Neural cell (in vitro differentiated cells): ENCODE measurements around the gene SH3BGRL. TPM values are rescaled to one million over a fixed set of nuclear protein-coding genes. Genes with fewer than 3 reads are reported as not detected.

Experiments used
- H2AFZ ChIP-seq: fragments of 200-600, 300-800 bp; sonication (generic), shearing (Covaris generic); 2 replicates; pipeline ENCODE4 v1.6.0; 2014; ENCODE audit warnings: low read depth, mild to moderate bottlenecking, antibody characterized with exemption, low read length, moderate library complexity
- H3F3A ChIP-seq: fragments of 200-600 bp; shearing (Covaris generic); 2 replicates; pipeline ENCODE4 v1.6.1; 2016; ENCODE audit warnings: mild to moderate bottlenecking, moderate library complexity, mixed read lengths, antibody characterized with exemption, low read length; ENCODE audit not compliant: insufficient read depth, poor library complexity, severe bottlenecking
- H3K27ac ChIP-seq: fragments of 200-600, 300-800 bp; sonication (generic), shearing (Covaris generic); 2 replicates; pipeline ENCODE4 v1.5.1; 2014; ENCODE audit warnings: mild to moderate bottlenecking, low read length, moderate library complexity
- H3K27me3 ChIP-seq: fragments of 300-800, 200-600 bp; sonication (generic), shearing (Covaris generic); 2 replicates; pipeline ENCODE4 v1.6.0; 2014; ENCODE audit warnings: mild to moderate bottlenecking, low read depth, low read length, moderate library complexity; ENCODE audit not compliant: insufficient read depth
- H3K36me3 ChIP-seq: fragments of 300-800, 200-600 bp; sonication (generic), shearing (Covaris generic); 2 replicates; pipeline ENCODE4 v1.5.1; 2014; ENCODE audit warnings: mild to moderate bottlenecking, antibody characterized with exemption, low read length, moderate library complexity; ENCODE audit not compliant: insufficient read depth
- H3K4me2 ChIP-seq: fragments of 300-800, 200-600 bp; sonication (generic), shearing (Covaris generic); 2 replicates; pipeline ENCODE4 v1.6.0; 2014; ENCODE audit warnings: mild to moderate bottlenecking, low read length
- H3K4me3 ChIP-seq: fragments of 300-800, 200-600 bp; sonication (generic), shearing (Covaris generic); 2 replicates; pipeline ENCODE4 v1.5.1; 2014; ENCODE audit warnings: mild to moderate bottlenecking, low read length, moderate library complexity
- H3K79me2 ChIP-seq: fragments of 200-600 bp; shearing (Covaris generic); replicated peaks from 2 replicates; pipeline ENCODE4 v1.6.0; 2014; ENCODE audit warnings: mild to moderate bottlenecking, low read length, moderate library complexity; ENCODE audit not compliant: insufficient read depth
- H3K9ac ChIP-seq: fragments of 300-800, 200-600 bp; sonication (generic), shearing (Covaris generic); 2 replicates; pipeline ENCODE4 v1.6.1; 2016; ENCODE audit warnings: mild to moderate bottlenecking, low read length, mixed read lengths
- H3K9me2 ChIP-seq: fragments of 200-600 bp; shearing (Covaris generic); 2 replicates; pipeline ENCODE4 v1.6.1; 2016; ENCODE audit warnings: mild to moderate bottlenecking, low read length, mixed read lengths; ENCODE audit not compliant: insufficient read depth
- H3K9me3 ChIP-seq: fragments of 200-600, 300-800 bp; sonication (generic), shearing (Covaris generic); 2 replicates; pipeline ENCODE4 v1.6.1; 2016; ENCODE audit warnings: mild to moderate bottlenecking, mixed run types, low read length, moderate library complexity, mixed read lengths
- H4K20me1 ChIP-seq: fragments of 200-600 bp; shearing (Covaris generic); 2 replicates; pipeline ENCODE4 v1.6.1; 2016; ENCODE audit warnings: mild to moderate bottlenecking, mixed run types; ENCODE audit not compliant: insufficient read depth
- CTCF ChIP-seq: fragments of 450-650 bp; IDR thresholded peaks from 2 replicates; pipeline ENCODE4 v1.5.1; 2014; ENCODE audit warnings: antibody characterized with exemption, mild to moderate bottlenecking, moderate library complexity; ENCODE audit not compliant: poor library complexity, severe bottlenecking
- EP300 ChIP-seq: fragments of 450-650 bp; conservative IDR thresholded peaks from 2 replicates; pipeline ENCODE4 v1.6.1; 2014; ENCODE audit warnings: antibody characterized with exemption, mild to moderate bottlenecking, moderate library complexity; ENCODE audit not compliant: poor library complexity, severe bottlenecking
- EZH2 ChIP-seq: fragments of 200-600, 300-800 bp; shearing (Covaris generic), sonication (generic); IDR thresholded peaks from 2 replicates; pipeline ENCODE4 v1.6.1; 2014; ENCODE audit warnings: antibody characterized with exemption, low read length, borderline replicate concordance, mild to moderate bottlenecking; ENCODE audit not compliant: insufficient read depth, poor library complexity, severe bottlenecking
- MXI1 ChIP-seq: fragments of 450-650 bp; conservative IDR thresholded peaks from 2 replicates; pipeline ENCODE4 v1.6.1; 2014; ENCODE audit warnings: antibody characterized with exemption, mild to moderate bottlenecking; ENCODE audit not compliant: poor library complexity, severe bottlenecking
- POLR2AphosphoS5 ChIP-seq: IDR thresholded peaks from 2 replicates; pipeline ENCODE4 v1.6.1; 2012
- RAD21 ChIP-seq: fragments of 450-650 bp; conservative IDR thresholded peaks from 2 replicates; pipeline ENCODE4 v1.6.1; 2014; ENCODE audit warnings: antibody characterized with exemption, mild to moderate bottlenecking, moderate library complexity
- REST ChIP-seq: IDR thresholded peaks from 2 replicates; pipeline ENCODE4 v1.6.1; 2012; ENCODE audit warnings: borderline replicate concordance
- SMC3 ChIP-seq: fragments of 450-650 bp; conservative IDR thresholded peaks from 2 replicates; pipeline ENCODE4 v1.6.1; 2014; ENCODE audit warnings: antibody characterized with exemption, mild to moderate bottlenecking, moderate library complexity; ENCODE audit not compliant: poor library complexity
- TAF1 ChIP-seq: IDR thresholded peaks from 2 replicates; pipeline ENCODE4 v1.6.1; 2012; ENCODE audit warnings: low read depth
- polyA minus RNA-seq: library from RNA; depleted of rRNA, polyadenylated mRNA; stranded (reverse); fragments of >200 nt; gene quantifications from 2 replicates; pipeline ENCODE4 v1.2.3, GENCODE V29; 2014
- polyA plus RNA-seq: library from polyadenylated mRNA; depleted of rRNA; stranded (reverse); fragments of >200 nt; gene quantifications from 2 replicates; pipeline ENCODE4 v1.2.3, GENCODE V29; 2014

The SH3BGRL gene
- polyA plus RNA-seq = 101 and 120 TPM in 2 replicates
- 78.4 and 87.4 TPM in 2 replicates for polyA minus RNA-seq

DNA sequence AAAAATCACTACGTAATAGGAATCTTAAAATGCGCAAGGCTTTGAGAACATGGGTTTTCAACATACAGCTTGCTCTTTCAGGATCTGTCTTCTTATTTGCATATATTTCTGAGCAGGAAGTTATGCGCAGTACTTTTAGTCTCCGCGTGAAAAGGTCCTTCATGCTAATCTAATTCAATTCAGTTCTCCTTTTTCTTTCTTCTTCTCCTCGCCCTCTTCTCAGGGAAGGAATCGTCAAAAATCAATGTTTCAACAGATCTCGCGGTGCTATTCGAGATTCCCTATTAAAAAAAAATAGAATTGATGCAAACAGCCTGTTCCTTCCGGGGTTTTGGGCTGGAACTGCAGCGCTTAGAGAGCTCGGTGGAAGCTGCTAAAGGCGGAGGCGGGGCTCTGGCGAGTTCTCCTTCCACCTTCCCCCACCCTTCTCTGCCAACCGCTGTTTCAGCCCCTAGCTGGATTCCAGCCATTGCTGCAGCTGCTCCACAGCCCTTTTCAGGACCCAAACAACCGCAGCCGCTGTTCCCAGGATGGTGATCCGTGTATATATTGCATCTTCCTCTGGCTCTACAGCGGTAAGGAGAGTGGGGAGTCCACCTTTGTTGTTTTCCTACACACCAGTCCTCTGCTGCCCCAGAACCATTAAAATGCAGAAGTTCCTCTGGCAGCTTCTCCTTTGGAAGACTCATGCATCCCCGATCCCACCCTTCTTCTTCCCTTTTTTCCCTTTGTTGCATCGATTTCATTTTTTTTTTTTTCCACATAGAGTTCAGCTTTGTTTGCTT lies at the start of gene SH3BGRL, which contains the start of gene HMGN5:
TSS of gene SH3BGRL (plus strand) at position 432 of the 785 bp plus-strand sequence. CDS start at position 531, 99 bp downstream.
TSS of gene HMGN5 (minus strand) at position 243 of the 785 bp plus-strand sequence. CDS start 80,364 bp downstream, outside the sequence.
- Histone ChIP-seq H3K27me3 (no peaks in the 10 kb centered on the region), H3K9ac (peak within 1 kb of the TSS; percentile 73), H3K36me3 (no peaks in the 10 kb centered on the region), H3K27ac (peak within 1 kb of the TSS; percentile 75), H3F3A (no peaks in the 10 kb centered on the region), H3K4me3 (peak within 1 kb of the TSS; percentile 75), H2AFZ (peak within 1 kb of the TSS; percentile 73), H3K9me2 (no peaks in the 10 kb centered on the region), H4K20me1 (no peaks in the 10 kb centered on the region), H3K79me2 (peaks cover 20% of the 10 kb centered on the region), H3K4me2 (peak within 1 kb of the TSS; percentile 73), H3K9me3 (no peaks in the 10 kb centered on the region)
- TF ChIP-seq RAD21 (peak; percentile 28), MXI1 (no peak)

DNA sequence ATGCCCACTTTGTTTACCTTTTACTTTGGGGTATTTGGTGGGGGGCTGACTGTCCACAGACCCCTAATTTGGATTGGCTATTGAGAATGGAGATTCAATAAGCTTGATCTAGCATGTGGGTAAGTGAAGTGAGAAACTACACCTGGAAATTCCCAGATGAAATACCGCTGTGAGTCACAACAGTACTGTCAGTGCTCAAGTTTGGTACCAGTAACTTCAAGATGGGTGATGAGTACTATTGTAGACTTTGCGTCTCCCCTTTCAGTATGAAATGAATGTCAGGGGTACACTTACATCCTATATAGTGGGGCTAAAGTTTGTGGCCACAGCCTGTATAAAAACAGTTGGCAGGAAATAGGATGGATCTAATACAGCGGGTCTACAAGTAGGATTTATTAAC lies 33.5 kb upstream of the SH3BGRL start:
- no peaks in the 10 kb centered on the region for H3F3A ChIP-seq
- TF ChIP-seq REST = no peak
- no peak for TF ChIP-seq EZH2
- no peak for TF ChIP-seq SMC3
- TF ChIP-seq MXI1 = no peak
- no peak for TF ChIP-seq EP300
- H3K36me3 ChIP-seq = no peaks in the 10 kb centered on the region
- H3K79me2 ChIP-seq = no peaks in the 10 kb centered on the region
- no peak overlapping the region for H3K4me2 ChIP-seq
- H3K27me3 ChIP-seq = no peaks in the 10 kb centered on the region
- no peak overlapping the region for H3K27ac ChIP-seq
- no peaks in the 10 kb centered on the region for H3K9me3 ChIP-seq
- H3K9me2 ChIP-seq = no peaks in the 10 kb centered on the region
- H3K4me3 ChIP-seq = no peak overlapping the region
- no peak overlapping the region for H3K9ac ChIP-seq
- no peak overlapping the region for H2AFZ ChIP-seq
- H4K20me1 ChIP-seq = no peaks in the 10 kb centered on the region

DNA sequence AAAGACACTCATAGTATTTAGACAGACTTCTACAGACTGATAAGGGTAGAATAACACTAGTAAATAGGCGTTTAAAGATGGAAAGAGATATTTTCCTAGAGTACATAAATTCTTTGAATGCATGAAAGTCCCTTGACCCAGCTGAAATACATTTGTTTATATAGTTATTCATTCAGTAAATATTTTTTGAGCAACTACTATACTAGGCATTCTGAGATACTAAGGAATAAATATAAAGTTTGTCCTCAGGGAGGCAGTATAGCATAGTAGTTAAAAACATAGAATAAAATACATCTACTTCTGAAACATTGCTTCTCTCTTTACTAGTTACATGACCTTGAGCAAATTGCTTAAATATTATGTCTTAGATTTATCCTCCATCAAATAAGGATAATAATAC lies 27.6 kb upstream of the SH3BGRL start:
- Histone ChIP-seq H3K9ac (no peak overlapping the region), H2AFZ (no peak overlapping the region), H3F3A (no peaks in the 10 kb centered on the region), H3K27me3 (no peaks in the 10 kb centered on the region), H3K79me2 (no peaks in the 10 kb centered on the region), H4K20me1 (no peaks in the 10 kb centered on the region), H3K9me2 (no peaks in the 10 kb centered on the region), H3K4me3 (no peak overlapping the region), H3K27ac (no peak overlapping the region), H3K9me3 (no peaks in the 10 kb centered on the region), H3K36me3 (no peaks in the 10 kb centered on the region), H3K4me2 (no peak overlapping the region)
- no peak for TF ChIP-seq MXI1
- no peak for TF ChIP-seq TAF1
- no peak for TF ChIP-seq EZH2
- TF ChIP-seq REST = no peak
- TF ChIP-seq EP300 = no peak
- peak; percentile 51 for TF ChIP-seq SMC3
- TF ChIP-seq POLR2AphosphoS5 = no peak
- TF ChIP-seq RAD21 = peak; percentile 61
- peak; percentile 54 for TF ChIP-seq CTCF
